B cell (primary cell): Measurements from ENCODE around the gene CNKSR3.

Experiments
- CTCF ChIP-seq: fragments of 200-600 bp; IDR thresholded peaks from one replicate; pipeline ENCODE4 v1.8.0; 2022; ENCODE audit warnings: antibody characterized with exemption, mild to moderate bottlenecking
- EZH2 ChIP-seq: IDR thresholded peaks from 2 replicates; pipeline ENCODE4 v1.6.1; 2012; ENCODE audit warnings: borderline replicate concordance, low read depth, mild to moderate bottlenecking, moderate library complexity, low read length; ENCODE audit not compliant: insufficient read depth, poor library complexity, severe bottlenecking

- TF ChIP-seq CTCF (no peak), EZH2 (no peak)
Measured at GRCh38 chr6:154506582-154506981, 3.9 kb downstream of the CNKSR3 start.
